ENCODE data around the gene UGT1A9.

DNA sequence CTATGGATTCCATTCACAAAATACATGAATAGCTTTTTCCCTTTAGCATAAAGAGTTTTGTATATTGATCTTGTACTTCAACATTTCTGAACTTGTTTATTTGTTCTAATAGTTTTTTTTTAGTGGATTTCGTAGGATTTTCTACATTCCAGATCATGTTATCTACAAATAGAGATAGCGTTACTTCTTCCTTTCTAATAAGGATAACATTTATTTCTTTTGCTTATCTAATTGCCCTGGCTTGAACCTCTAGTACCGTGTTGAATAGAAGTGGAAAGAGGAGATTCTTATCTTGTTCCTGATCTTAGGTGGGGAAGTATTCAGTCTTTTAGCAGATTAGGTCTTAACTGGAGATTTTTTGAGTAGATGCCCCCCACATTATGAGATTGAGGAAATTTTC is 30.5 kb downstream of the UGT1A9 start:
- TF ChIP-seq POLR2A (IDR thresholded peaks at IDR 0.05) = no peak
- TF ChIP-seq, protein P1, sequence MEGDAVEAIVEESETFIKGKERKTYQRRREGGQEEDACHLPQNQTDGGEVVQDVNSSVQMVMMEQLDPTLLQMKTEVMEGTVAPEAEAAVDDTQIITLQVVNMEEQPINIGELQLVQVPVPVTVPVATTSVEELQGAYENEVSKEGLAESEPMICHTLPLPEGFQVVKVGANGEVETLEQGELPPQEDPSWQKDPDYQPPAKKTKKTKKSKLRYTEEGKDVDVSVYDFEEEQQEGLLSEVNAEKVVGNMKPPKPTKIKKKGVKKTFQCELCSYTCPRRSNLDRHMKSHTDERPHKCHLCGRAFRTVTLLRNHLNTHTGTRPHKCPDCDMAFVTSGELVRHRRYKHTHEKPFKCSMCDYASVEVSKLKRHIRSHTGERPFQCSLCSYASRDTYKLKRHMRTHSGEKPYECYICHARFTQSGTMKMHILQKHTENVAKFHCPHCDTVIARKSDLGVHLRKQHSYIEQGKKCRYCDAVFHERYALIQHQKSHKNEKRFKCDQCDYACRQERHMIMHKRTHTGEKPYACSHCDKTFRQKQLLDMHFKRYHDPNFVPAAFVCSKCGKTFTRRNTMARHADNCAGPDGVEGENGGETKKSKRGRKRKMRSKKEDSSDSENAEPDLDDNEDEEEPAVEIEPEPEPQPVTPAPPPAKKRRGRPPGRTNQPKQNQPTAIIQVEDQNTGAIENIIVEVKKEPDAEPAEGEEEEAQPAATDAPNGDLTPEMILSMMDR (IDR thresholded peaks at IDR 0.05) = no peak
- TF ChIP-seq POLR2AphosphoS5 (IDR thresholded peaks at IDR 0.05) = no peak
- TF ChIP-seq EP300 (IDR thresholded peaks at IDR 0.05; ENCODE audit: low read depth) = no peak

Measured in transverse colon (tissue), 4 donors.